ENCODE measurements around the gene SLIT1. TPM values are rescaled to one million over a fixed set of nuclear protein-coding genes. Genes with fewer than 3 reads are reported as not detected.

SLIT1 gene
- total RNA-seq, 6 experiments from 2014 or later = 0.04 to 0.29 (median 0.12) TPM; not detected in 1

DNA sequence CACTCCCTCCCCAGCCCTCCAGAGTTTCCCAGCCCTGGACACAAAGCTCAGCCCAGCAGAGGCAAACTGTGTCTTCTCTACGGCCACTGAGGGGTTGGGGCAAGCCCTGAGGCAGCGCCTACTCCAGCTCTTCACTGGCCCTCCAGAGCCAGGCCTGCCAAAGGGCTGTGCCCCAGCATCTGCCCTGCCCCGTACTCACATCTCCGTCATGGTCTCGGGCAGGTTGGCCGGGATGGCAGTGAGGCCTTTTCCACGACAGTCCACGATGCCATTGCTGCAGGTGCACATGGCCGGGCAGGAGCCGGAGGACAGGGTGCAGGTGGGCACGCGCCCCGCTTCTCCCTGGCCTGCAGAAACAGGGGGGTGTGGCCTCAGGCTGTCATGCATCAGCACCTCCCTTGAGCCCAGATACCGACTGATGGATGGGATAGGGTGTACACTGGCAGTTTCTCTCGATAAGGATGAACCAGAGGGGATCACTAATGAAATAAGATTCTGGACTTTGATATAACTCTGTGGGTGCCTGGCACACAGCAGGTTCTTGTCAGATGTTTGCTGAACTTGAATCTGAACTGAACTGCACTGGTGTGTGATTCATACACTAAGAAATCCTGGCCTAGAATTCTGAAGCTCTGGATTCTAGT, 125.2 kb downstream of the SLIT1 start:
- WGBS (ENCODE audit: insufficient coverage, low coverage, low lambda C conversion rate, missing lambda C conversion rate) = 37% methylated on average over 2 of the region's 15 CpGs
- Histone ChIP-seq H3K27ac (no peak overlapping the region), H3K4me1 (no peaks in the 10 kb centered on the region), H3K4me3 (no peak overlapping the region), H3K27me3 (no peaks in the 10 kb centered on the region), H3K9me3 (no peaks in the 10 kb centered on the region), H3K36me3 (no peaks in the 10 kb centered on the region)
- intact Hi-C loops (cut with DNase I) = no loop called here
- ATAC-seq (no peak), DNase-seq (no peak)
- TF ChIP-seq POLR2A (IDR thresholded peaks at IDR 0.05) = no peak
- TF ChIP-seq, protein P1, sequence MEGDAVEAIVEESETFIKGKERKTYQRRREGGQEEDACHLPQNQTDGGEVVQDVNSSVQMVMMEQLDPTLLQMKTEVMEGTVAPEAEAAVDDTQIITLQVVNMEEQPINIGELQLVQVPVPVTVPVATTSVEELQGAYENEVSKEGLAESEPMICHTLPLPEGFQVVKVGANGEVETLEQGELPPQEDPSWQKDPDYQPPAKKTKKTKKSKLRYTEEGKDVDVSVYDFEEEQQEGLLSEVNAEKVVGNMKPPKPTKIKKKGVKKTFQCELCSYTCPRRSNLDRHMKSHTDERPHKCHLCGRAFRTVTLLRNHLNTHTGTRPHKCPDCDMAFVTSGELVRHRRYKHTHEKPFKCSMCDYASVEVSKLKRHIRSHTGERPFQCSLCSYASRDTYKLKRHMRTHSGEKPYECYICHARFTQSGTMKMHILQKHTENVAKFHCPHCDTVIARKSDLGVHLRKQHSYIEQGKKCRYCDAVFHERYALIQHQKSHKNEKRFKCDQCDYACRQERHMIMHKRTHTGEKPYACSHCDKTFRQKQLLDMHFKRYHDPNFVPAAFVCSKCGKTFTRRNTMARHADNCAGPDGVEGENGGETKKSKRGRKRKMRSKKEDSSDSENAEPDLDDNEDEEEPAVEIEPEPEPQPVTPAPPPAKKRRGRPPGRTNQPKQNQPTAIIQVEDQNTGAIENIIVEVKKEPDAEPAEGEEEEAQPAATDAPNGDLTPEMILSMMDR (IDR thresholded peaks at IDR 0.05) = no peak

DNA sequence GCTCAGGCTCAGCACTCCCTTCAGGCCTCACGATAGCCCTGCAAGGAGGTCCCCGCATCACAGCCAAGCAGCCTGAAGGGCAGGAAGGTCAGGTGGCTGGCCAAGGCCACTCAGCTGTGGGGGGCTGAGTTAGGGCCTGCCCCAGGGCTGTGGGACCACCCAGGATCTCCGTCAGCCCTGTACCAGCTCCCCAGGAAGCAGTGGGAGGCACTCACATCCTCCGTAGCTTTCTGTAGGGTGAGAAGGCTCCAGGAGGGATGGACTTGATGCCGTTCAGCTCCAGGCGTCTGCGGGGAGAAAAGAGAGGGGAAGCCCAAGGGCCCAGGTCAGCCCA, 125.9 kb downstream of the SLIT1 start:
- no peak for TF ChIP-seq POLR2A (IDR thresholded peaks at IDR 0.05)
- TF ChIP-seq, protein P1 (IDR thresholded peaks at IDR 0.05) = no peak
- no peaks in the 10 kb centered on the region for H3K27me3 ChIP-seq
- 40% methylated on average over 2 of the region's 7 CpGs for WGBS (ENCODE audit: insufficient coverage, low coverage, low lambda C conversion rate, missing lambda C conversion rate)
- intact Hi-C loops (cut with DNase I) = no loop called here
- ATAC-seq (no peak), DNase-seq (no peak)
- H3K27ac ChIP-seq = no peak overlapping the region
- no peak overlapping the region for H3K4me3 ChIP-seq
- H3K4me1 ChIP-seq = no peaks in the 10 kb centered on the region
- H3K36me3 ChIP-seq = no peaks in the 10 kb centered on the region
- H3K9me3 ChIP-seq = no peaks in the 10 kb centered on the region

DNA sequence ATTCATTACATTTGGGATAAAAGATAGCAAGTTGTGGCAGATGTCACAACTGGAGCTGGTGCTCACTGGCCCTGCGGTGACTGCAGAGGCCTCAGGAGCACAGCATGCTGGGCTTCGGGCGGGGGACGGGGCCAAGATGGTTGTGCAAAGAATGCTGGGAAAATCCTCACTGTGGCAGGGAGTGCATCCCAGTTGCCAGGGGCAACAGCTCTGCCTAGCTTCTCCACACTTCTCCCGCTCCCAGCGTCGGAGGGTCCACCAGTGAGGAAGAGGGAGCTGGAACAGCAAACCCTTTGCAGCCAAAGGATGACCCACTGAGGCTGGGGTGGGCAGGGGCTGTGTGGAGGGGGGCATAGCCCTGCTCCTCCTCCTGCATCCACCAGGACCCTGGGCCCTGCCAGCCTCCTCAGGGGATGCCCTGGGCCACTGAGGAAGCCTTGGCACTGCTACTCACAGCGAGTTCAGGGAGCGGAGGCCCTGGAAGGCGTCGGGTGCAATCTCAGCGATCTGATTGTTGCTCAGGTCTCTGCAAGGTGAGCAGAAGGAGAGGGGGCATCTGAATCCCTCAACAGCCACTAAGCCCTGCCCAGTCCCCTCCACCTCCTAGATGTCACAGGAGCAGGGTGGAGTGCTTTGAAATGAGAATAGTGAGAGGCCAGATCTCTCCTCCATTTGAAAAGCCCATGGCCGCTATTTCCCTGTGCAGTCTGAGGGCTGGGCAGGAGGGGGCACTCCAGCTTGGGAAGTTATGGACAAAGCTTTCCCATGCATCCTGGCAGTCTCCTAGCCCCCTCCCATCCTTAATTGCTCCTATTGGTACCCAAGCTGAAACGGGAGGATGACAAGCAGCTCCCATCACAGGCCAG, 126.5 kb downstream of the SLIT1 start:
- WGBS (ENCODE audit: insufficient coverage, low coverage, low lambda C conversion rate, missing lambda C conversion rate) = 87% methylated on average over 3 of the region's 14 CpGs
- intact Hi-C loops (cut with DNase I) = no loop called here
- no peaks in the 10 kb centered on the region for H3K36me3 ChIP-seq
- H3K27ac ChIP-seq = no peak overlapping the region
- DNase-seq (no peak), ATAC-seq (no peak)
- H3K4me1 ChIP-seq = no peaks in the 10 kb centered on the region
- H3K4me3 ChIP-seq = no peak overlapping the region
- H3K27me3 ChIP-seq = no peaks in the 10 kb centered on the region
- no peaks in the 10 kb centered on the region for H3K9me3 ChIP-seq
- TF ChIP-seq POLR2A (IDR thresholded peaks at IDR 0.05) = no peak
- TF ChIP-seq, protein P1 (IDR thresholded peaks at IDR 0.05) = no peak

DNA sequence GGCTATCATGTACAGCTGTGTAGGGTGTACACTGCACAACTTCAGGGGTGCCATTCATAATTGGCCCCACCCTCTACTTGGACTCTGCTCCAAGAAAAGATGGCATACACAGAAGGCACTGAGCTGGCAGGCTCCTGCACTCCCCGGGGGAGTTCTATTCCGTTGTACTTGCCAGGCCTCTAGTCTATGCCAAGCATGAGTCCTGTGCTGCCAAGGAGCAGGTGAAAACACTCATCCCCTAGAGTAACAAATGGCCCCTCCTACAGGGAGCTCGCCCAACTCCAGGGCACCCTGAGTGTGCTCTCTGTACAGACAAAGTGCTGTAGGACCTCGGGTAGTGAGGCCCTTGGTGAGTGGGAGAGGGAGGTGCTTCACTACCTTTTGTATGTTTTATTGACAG, 127.2 kb downstream of the SLIT1 start:
- no peak overlapping the region for H3K4me3 ChIP-seq
- H3K9me3 ChIP-seq = no peaks in the 10 kb centered on the region
- 43% methylated on average over 1 of the region's 4 CpGs for WGBS (ENCODE audit: insufficient coverage, low coverage, low lambda C conversion rate, missing lambda C conversion rate)
- H3K36me3 ChIP-seq = no peaks in the 10 kb centered on the region
- no peak overlapping the region for H3K27ac ChIP-seq
- H3K27me3 ChIP-seq = no peaks in the 10 kb centered on the region
- ATAC-seq = no peak
- H3K4me1 ChIP-seq = no peaks in the 10 kb centered on the region
- TF ChIP-seq, protein P1 (IDR thresholded peaks at IDR 0.05) = no peak
- TF ChIP-seq POLR2A (IDR thresholded peaks at IDR 0.05) = no peak
- intact Hi-C loops (cut with DNase I) = no loop called here
- no peak for DNase-seq
